GM12878 (cell line): ENCODE measurements around the gene P3R3URF. TPM values are rescaled to one million over a fixed set of nuclear protein-coding genes. Genes with fewer than 3 reads are reported as not detected.

ENCODE experiments used
- ATAC-seq: fragments of 200-7000 bp; cut with Tn5 transposase; 3 replicates; pipeline ENCODE4 v1.9.1; 2020; ENCODE audit warnings: mild to moderate bottlenecking, moderate library complexity
- BruUV-seq: library from RNA; stranded (reverse); fragments of 400-500 nt; replicated peaks from 2 replicates; lab custom pipeline; 2021; lab: Mats Ljungman, UMichigan
- CTCF ChIA-PET: fragments of 300-600 bp; sonication (Branson Sonifier 250); formaldehyde crosslinking; extraction: SDS; loops from one replicate; lab custom pipeline; 2021; ENCODE audit warnings: inconsistent platforms; lab: Yijun Ruan, JAX
- POLR2A ChIA-PET: fragments of 350-600 bp; formaldehyde crosslinking; extraction: SDS; loops from one replicate; lab custom pipeline; 2021; ENCODE audit warnings: inconsistent platforms; lab: Charles Lee
- RAD21 ChIA-PET: fragments of 300-600 bp; sonication (Branson Sonifier 250); formaldehyde crosslinking; loops from one replicate; lab custom pipeline; 2023; ENCODE audit warnings: antibody characterized with exemption; ENCODE audit not compliant: unreplicated experiment; lab: Charles Lee
- SMC1A ChIA-PET: fragments of 300-600 bp; sonication (Branson Sonifier 250); formaldehyde crosslinking; loops from one replicate; lab custom pipeline; 2023; ENCODE audit not compliant: unreplicated experiment, uncharacterized antibody; lab: Charles Lee
- DNase-seq: peaks from one replicate; pipeline ENCODE4 v3.0.0-alpha.2; 2011; ENCODE audit warnings: low read depth, low spot score
- FAIRE-seq: peaks from 3 replicates; lab custom pipeline; 2011; peaks lifted over from hg19 to GRCh38; lab: Jason Lieb, UNC
- H2AFZ ChIP-seq: 2 replicates; pipeline ENCODE4 v1.6.0; 2011; ENCODE audit warnings: low read depth, low read length, control low read depth; ENCODE audit not compliant: control insufficient read depth
- H3K27ac ChIP-seq: 2 replicates; pipeline ENCODE4 v1.5.1; 2011; ENCODE audit warnings: control low read depth; ENCODE audit not compliant: control insufficient read depth, insufficient read depth
- H3K27me3 ChIP-seq, 2 experiments: replicated peaks in 1 of 2; 2 replicates each; pipeline versions ENCODE4 v1.6.0 to v1.6.1; 2011; ENCODE audit warnings: low read length in 1 of 2; ENCODE audit not compliant: control insufficient read depth in 2 of 2, insufficient read depth in 2 of 2
- H3K36me3 ChIP-seq, 2 experiments: 2 replicates each; pipeline ENCODE4 v1.5.1; 2011; ENCODE audit warnings: low read length in 1 of 2; ENCODE audit not compliant: control insufficient read depth in 2 of 2, insufficient read depth in 2 of 2
- H3K4me1 ChIP-seq: 2 replicates; pipeline ENCODE4 v1.6.1; 2011; ENCODE audit warnings: mild to moderate bottlenecking, low read length, moderate library complexity, mixed read lengths; ENCODE audit not compliant: control insufficient read depth, insufficient read depth
- H3K4me2 ChIP-seq: 2 replicates; pipeline ENCODE4 v1.6.0; 2011; ENCODE audit warnings: control low read depth; ENCODE audit not compliant: control insufficient read depth, insufficient read depth
- H3K4me3 ChIP-seq: fragments of 200-600 bp; sonication (generic); 2 replicates; pipeline ENCODE4 v1.5.1; 2016
- H3K79me2 ChIP-seq: 2 replicates; pipeline ENCODE4 v1.6.0; 2011; ENCODE audit warnings: low read length; ENCODE audit not compliant: control insufficient read depth, insufficient read depth
- H3K9ac ChIP-seq: 2 replicates; pipeline ENCODE4 v1.8.0; 2011; ENCODE audit warnings: low read length, control low read depth, mixed read lengths; ENCODE audit not compliant: control insufficient read depth, insufficient read depth
- H3K9me3 ChIP-seq: replicated peaks from 3 replicates; pipeline ENCODE4 v1.5.1; 2011; ENCODE audit warnings: mild to moderate bottlenecking, low read length; ENCODE audit not compliant: control insufficient read depth, insufficient read depth
- H4K20me1 ChIP-seq: 2 replicates; pipeline ENCODE4 v1.6.0; 2011; ENCODE audit not compliant: control insufficient read depth, insufficient read depth
- CREB1 ChIP-seq: IDR thresholded peaks from 2 replicates; pipeline ENCODE4 v1.6.1; 2012; ENCODE audit warnings: low read depth, mild to moderate bottlenecking, inconsistent platforms
- CREM ChIP-seq: IDR thresholded peaks from 2 replicates; pipeline ENCODE4 v1.6.1; 2014; ENCODE audit warnings: antibody characterized with exemption, low read depth
- ESRRA ChIP-seq: IDR thresholded peaks from 2 replicates; pipeline ENCODE4 v1.6.1; 2012; ENCODE audit warnings: mild to moderate bottlenecking, low read length, improper control_type of control experiment
- KAT2A ChIP-seq: conservative IDR thresholded peaks from 2 replicates; pipeline ENCODE4 v1.6.1; 2011; ENCODE audit warnings: low read depth, low read length; ENCODE audit not compliant: control insufficient read depth
- KDM1A ChIP-seq: fragments of 200-600 bp; sonication (generic); IDR thresholded peaks from 2 replicates; pipeline ENCODE4 v1.6.1; 2016; ENCODE audit warnings: borderline replicate concordance
- KLF5 ChIP-seq: fragments of 450-650 bp; IDR thresholded peaks from 2 replicates; pipeline ENCODE4 v1.6.1; 2014; ENCODE audit warnings: mild to moderate bottlenecking; ENCODE audit not compliant: partially characterized antibody
- SMAD5 ChIP-seq: IDR thresholded peaks from 2 replicates; pipeline ENCODE4 v1.6.1; 2016; ENCODE audit warnings: antibody characterized with exemption, low read depth
- SMARCA5 ChIP-seq: fragments of 450-650 bp; IDR thresholded peaks from 2 replicates; pipeline ENCODE4 v1.6.1; 2017; ENCODE audit warnings: mild to moderate bottlenecking
- SP1 ChIP-seq: IDR thresholded peaks from one replicate; pipeline ENCODE4 v1.6.1; 2011; ENCODE audit warnings: low read depth, low read length
- TCF12 ChIP-seq: IDR thresholded peaks from 2 replicates; pipeline ENCODE4 v1.6.1; 2011; ENCODE audit warnings: low read depth, mild to moderate bottlenecking, low read length
- WGBS: methylation state at CpG from one replicate; pipeline ENCODE4 v1.1.6; 2016; ENCODE audit warnings: low lambda C conversion rate; ENCODE audit not compliant: insufficient replicate concordance, insufficient coverage; ENCODE audit errors: missing lambda C conversion rate; 5-methylcytosine and 5-hydroxymethylcytosine counted together
- in situ Hi-C: fragments of 300-500 bp; cut with MboI; formaldehyde crosslinking; loops from 9 replicates; pipeline ENCODE4 v1.14.3; 2018; ENCODE audit warnings: mixed read lengths
- intact Hi-C: fragments of 100-400 bp; cut with micrococcal nuclease; formaldehyde crosslinking; loops from one replicate; pipeline ENCODE4 v1.14.2; 2022; ENCODE audit not compliant: unreplicated experiment
- polyA plus RNA-seq, 11 experiments: library from polyadenylated mRNA; depleted of rRNA in 4 of 11; unstranded in 6 of 11; stranded (reverse) in 5 of 11; fragments of >200 nt; fragmentation: Nextera tagmentation in 4 of 11; fragmentation: Illumina TruSeq in 1 of 11; extraction: Ambion mirVana in 4 of 11; extraction: Trizol in 1 of 11; gene quantifications; 1 replicate in 1 of 11; 2 replicates in 10 of 11; pipeline versions ENCODE4 v1.2.1 to v1.2.3, GENCODE V29; 2011 to 2016; ENCODE audit warnings: inconsistent platforms in 2 of 11, missing spikeins in 2 of 11, low read depth in 1 of 11
- total RNA-seq, 4 experiments: library from RNA; depleted of rRNA in 3 of 4; stranded (reverse); fragments of >200 nt in 3 of 4; fragmentation: Illumina TruSeq in 1 of 4; extraction: Trizol in 1 of 4; gene quantifications; 2 replicates each; pipeline versions ENCODE4 v1.2.1 to v1.2.3, GENCODE V29; 2013 to 2021
- TF ChIP-seq, protein P1 (sequence below), 3 experiments: IDR thresholded peaks in 2 of 3; conservative IDR thresholded peaks in 1 of 3; 2 replicates each; pipeline ENCODE4 v1.5.1; 2011; ENCODE audit warnings: low read depth in 3 of 3, low read length in 3 of 3, mild to moderate bottlenecking in 3 of 3, control low read depth in 2 of 3, moderate library complexity in 2 of 3, inconsistent platforms in 1 of 3, mixed read lengths in 1 of 3; ENCODE audit not compliant: control insufficient read depth in 2 of 3, insufficient read depth in 1 of 3; ENCODE audit errors: extremely low read depth in 1 of 3
- TF ChIP-seq, protein P2 (sequence below): IDR thresholded peaks from 2 replicates; pipeline ENCODE4 v1.6.1; 2012; ENCODE audit warnings: low read depth, low read length, improper control_type of control experiment
- TF ChIP-seq, protein P3 (sequence below): fragments of 150-350 bp; IDR thresholded peaks from 2 replicates; pipeline ENCODE4 v1.6.1; 2014; ENCODE audit warnings: mild to moderate bottlenecking, low read depth, low read length
- TF ChIP-seq, protein P4 (sequence below): fragments of 450-650 bp; IDR thresholded peaks from 2 replicates; pipeline ENCODE4 v1.6.1; 2016; ENCODE audit warnings: mild to moderate bottlenecking
- TF ChIP-seq, protein P5 (sequence below): fragments of 450-650 bp; IDR thresholded peaks from 2 replicates; pipeline ENCODE4 v1.6.1; 2017; ENCODE audit warnings: low read depth, mild to moderate bottlenecking, moderate library complexity
- TF ChIP-seq, protein P6 (sequence below): IDR thresholded peaks from 2 replicates; pipeline ENCODE4 v1.6.1; 2011; ENCODE audit warnings: mild to moderate bottlenecking, low read depth, low read length, moderate library complexity; ENCODE audit not compliant: insufficient replicate concordance

The P3R3URF gene
- total and polyA plus RNA-seq, 10 of the 15 experiments (the other 5 are each of a cell fraction or from before 2014, with no cell fraction given), result not detected

DNA sequence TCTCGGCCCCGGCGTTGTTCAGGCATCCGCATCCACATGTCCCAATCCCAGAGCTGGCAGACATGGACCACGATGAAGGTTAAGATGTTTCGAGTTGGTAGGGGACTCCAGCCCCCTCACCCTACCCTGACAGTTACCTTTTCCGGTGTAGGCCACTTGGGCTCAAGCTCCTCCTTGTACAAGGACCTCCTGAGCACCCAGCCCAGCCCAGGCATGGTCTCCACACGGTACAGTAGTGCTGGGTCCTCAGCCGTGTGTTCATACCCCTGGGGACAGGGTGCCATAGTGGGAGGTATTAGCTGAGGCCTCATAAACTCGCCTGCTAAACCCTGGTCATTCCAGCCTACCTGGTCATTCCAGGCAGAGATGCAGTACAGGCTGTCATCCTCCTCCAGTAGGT lies 15.9 kb upstream of the P3R3URF start:
- FAIRE-seq, result no peak
- BruUV-seq, result no TSS peak
- ChIA-PET RAD21 (no interaction called here), POLR2A (interaction anchor here (0.5 kb wide), 1 partner anchor 377 kb away, joined by 3 read pairs; no protein-coding TSS in a partner anchor), SMC1A (no interaction called here), CTCF (interaction anchor here (0.6 to 1.5 kb wide), 3 partner anchors 11 to 51 kb away, joined by 3 to 4 read pairs (median 4); no protein-coding TSS in a partner anchor)
- WGBS, result 77% methylated on average over 10 of the region's 10 CpGs
- H3K27me3 ChIP-seq, result no peaks in the 10 kb centered on the region
- in situ Hi-C loops, result no loop called here
- no peaks in the 10 kb centered on the region for H3K79me2 ChIP-seq
- H4K20me1 ChIP-seq, result no peaks in the 10 kb centered on the region
- no peak for TF ChIP-seq SMARCA5
- TF ChIP-seq, protein P1, sequence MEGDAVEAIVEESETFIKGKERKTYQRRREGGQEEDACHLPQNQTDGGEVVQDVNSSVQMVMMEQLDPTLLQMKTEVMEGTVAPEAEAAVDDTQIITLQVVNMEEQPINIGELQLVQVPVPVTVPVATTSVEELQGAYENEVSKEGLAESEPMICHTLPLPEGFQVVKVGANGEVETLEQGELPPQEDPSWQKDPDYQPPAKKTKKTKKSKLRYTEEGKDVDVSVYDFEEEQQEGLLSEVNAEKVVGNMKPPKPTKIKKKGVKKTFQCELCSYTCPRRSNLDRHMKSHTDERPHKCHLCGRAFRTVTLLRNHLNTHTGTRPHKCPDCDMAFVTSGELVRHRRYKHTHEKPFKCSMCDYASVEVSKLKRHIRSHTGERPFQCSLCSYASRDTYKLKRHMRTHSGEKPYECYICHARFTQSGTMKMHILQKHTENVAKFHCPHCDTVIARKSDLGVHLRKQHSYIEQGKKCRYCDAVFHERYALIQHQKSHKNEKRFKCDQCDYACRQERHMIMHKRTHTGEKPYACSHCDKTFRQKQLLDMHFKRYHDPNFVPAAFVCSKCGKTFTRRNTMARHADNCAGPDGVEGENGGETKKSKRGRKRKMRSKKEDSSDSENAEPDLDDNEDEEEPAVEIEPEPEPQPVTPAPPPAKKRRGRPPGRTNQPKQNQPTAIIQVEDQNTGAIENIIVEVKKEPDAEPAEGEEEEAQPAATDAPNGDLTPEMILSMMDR (IDR thresholded peaks at IDR 0.05 in 2 of 3, conservative IDR thresholded peaks at IDR 0.05 in 1 of 3; ENCODE audit: control insufficient read depth in 2 of 3, extremely low read depth in 1 of 3, insufficient read depth in 1 of 3, low read depth in 3 of 3, low read length in 3 of 3), result no peak
- TF ChIP-seq SMAD5, result no peak
- no peak for TF ChIP-seq CREB1
- TF ChIP-seq KDM1A, result no peak
- TF ChIP-seq ESRRA, result no peak
- no peak for TF ChIP-seq CREM
- TF ChIP-seq, protein P2, sequence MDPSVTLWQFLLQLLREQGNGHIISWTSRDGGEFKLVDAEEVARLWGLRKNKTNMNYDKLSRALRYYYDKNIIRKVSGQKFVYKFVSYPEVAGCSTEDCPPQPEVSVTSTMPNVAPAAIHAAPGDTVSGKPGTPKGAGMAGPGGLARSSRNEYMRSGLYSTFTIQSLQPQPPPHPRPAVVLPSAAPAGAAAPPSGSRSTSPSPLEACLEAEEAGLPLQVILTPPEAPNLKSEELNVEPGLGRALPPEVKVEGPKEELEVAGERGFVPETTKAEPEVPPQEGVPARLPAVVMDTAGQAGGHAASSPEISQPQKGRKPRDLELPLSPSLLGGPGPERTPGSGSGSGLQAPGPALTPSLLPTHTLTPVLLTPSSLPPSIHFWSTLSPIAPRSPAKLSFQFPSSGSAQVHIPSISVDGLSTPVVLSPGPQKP, result no peak
- TF ChIP-seq, protein P3, sequence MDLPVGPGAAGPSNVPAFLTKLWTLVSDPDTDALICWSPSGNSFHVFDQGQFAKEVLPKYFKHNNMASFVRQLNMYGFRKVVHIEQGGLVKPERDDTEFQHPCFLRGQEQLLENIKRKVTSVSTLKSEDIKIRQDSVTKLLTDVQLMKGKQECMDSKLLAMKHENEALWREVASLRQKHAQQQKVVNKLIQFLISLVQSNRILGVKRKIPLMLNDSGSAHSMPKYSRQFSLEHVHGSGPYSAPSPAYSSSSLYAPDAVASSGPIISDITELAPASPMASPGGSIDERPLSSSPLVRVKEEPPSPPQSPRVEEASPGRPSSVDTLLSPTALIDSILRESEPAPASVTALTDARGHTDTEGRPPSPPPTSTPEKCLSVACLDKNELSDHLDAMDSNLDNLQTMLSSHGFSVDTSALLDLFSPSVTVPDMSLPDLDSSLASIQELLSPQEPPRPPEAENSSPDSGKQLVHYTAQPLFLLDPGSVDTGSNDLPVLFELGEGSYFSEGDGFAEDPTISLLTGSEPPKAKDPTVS, result no peak
- TF ChIP-seq, protein P4, sequence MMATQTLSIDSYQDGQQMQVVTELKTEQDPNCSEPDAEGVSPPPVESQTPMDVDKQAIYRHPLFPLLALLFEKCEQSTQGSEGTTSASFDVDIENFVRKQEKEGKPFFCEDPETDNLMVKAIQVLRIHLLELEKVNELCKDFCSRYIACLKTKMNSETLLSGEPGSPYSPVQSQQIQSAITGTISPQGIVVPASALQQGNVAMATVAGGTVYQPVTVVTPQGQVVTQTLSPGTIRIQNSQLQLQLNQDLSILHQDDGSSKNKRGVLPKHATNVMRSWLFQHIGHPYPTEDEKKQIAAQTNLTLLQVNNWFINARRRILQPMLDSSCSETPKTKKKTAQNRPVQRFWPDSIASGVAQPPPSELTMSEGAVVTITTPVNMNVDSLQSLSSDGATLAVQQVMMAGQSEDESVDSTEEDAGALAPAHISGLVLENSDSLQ, result no peak
- TF ChIP-seq SP1, result no peak
- TF ChIP-seq, protein P5, sequence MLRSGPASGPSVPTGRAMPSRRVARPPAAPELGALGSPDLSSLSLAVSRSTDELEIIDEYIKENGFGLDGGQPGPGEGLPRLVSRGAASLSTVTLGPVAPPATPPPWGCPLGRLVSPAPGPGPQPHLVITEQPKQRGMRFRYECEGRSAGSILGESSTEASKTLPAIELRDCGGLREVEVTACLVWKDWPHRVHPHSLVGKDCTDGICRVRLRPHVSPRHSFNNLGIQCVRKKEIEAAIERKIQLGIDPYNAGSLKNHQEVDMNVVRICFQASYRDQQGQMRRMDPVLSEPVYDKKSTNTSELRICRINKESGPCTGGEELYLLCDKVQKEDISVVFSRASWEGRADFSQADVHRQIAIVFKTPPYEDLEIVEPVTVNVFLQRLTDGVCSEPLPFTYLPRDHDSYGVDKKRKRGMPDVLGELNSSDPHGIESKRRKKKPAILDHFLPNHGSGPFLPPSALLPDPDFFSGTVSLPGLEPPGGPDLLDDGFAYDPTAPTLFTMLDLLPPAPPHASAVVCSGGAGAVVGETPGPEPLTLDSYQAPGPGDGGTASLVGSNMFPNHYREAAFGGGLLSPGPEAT, result no peak
- TF ChIP-seq KAT2A, result no peak
- TF ChIP-seq TCF12, result no peak
- TF ChIP-seq, protein P6, sequence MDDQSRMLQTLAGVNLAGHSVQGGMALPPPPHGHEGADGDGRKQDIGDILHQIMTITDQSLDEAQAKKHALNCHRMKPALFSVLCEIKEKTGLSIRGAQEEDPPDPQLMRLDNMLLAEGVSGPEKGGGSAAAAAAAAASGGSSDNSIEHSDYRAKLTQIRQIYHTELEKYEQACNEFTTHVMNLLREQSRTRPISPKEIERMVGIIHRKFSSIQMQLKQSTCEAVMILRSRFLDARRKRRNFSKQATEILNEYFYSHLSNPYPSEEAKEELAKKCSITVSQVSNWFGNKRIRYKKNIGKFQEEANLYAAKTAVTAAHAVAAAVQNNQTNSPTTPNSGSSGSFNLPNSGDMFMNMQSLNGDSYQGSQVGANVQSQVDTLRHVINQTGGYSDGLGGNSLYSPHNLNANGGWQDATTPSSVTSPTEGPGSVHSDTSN, result no peak
- TF ChIP-seq KLF5, result no peak
- no peak for ATAC-seq
- no peak overlapping the region for H3K27ac ChIP-seq
- no peak overlapping the region for H3K4me2 ChIP-seq
- H3K4me1 ChIP-seq, result peaks cover under 1% of the 10 kb centered on the region; the same call in 1 of the 2 replicates
- H3K4me3 ChIP-seq, result no peak overlapping the region
- DNase-seq, result no peak
- no peak overlapping the region for H2AFZ ChIP-seq
- H3K9ac ChIP-seq, result no peak overlapping the region
- H3K9me3 ChIP-seq, result no peaks in the 10 kb centered on the region
- H3K36me3 ChIP-seq, result peaks cover 5 to 7% of the 10 kb centered on the region in 2 experiments; a peak in 3 of 4 replicates
- intact Hi-C loops, result no loop called here
